SK-MEL-5 (cell line): ENCODE measurements around the gene OSBPL6. TPM values are rescaled to one million over a fixed set of nuclear protein-coding genes. Genes with fewer than 3 reads are reported as not detected.
"Not testable (repeated sequence)": the region's sequence is repeated elsewhere in the genome, so short reads cannot be mapped to it uniquely, and the experiment has no call there.

Source experiments
- DNase-seq: peaks from one replicate; pipeline ENCODE4 v3.0.0-alpha.2; 2016; ENCODE audit warnings: low read depth, low spot score
- in situ Hi-C: cut with HindIII; loops from 2 replicates; pipeline ENCODE4 v1.10.0; 2016; ENCODE audit warnings: low sequenced_read_pairs, high pct_unique_total_duplicates, low pct_unique_long_range_greater_than_20kb
- total RNA-seq: library from RNA; depleted of rRNA; stranded (reverse); fragments of >200 nt; shearing (Covaris generic); gene quantifications from 2 replicates; pipeline ENCODE4 v1.2.3, GENCODE V29; 2014

Gene OSBPL6
- total RNA-seq, 1 experiment from 2014 or later = 5.1 TPM

DNA sequence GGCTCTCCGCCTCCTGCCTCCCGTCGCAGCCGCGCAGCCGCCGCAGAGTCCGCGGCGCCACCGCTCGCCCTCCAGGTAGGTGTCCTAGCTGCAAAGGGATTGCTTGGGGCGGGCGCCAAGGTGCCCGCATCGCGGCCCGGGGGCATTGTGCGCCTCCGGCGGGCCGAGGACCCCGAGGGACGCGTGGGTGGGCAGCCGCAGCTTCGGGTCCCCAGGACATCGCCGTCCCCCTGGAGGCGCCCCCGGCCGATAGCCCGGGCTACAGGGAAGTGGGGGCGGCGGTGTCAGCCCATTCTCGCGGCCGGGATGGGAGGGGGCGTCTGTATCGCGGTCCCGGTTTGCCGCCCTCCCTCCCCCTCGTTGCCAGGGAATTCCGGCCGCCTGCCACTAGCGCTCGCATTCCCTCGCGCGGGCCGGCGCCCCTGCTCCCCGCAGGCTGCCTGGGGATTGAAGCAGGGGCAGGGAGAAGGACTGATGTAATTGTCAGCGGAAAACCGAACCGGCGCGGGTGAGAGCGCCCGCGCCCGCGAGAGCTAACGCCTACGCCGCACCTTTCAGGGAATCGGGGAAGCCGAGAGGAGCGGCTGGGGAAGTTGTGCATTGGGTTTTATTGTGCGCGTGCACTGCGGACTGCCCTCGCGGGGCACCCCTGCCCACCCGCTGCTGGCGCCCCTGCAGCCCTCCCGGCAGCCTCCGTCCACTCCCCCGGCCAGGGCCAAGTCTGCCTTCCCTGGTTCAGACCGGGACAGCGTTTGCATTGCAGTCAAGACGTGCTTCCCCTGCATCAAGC is 483 bp downstream of the OSBPL6 start:
- in situ Hi-C loops = no loop called here

DNA sequence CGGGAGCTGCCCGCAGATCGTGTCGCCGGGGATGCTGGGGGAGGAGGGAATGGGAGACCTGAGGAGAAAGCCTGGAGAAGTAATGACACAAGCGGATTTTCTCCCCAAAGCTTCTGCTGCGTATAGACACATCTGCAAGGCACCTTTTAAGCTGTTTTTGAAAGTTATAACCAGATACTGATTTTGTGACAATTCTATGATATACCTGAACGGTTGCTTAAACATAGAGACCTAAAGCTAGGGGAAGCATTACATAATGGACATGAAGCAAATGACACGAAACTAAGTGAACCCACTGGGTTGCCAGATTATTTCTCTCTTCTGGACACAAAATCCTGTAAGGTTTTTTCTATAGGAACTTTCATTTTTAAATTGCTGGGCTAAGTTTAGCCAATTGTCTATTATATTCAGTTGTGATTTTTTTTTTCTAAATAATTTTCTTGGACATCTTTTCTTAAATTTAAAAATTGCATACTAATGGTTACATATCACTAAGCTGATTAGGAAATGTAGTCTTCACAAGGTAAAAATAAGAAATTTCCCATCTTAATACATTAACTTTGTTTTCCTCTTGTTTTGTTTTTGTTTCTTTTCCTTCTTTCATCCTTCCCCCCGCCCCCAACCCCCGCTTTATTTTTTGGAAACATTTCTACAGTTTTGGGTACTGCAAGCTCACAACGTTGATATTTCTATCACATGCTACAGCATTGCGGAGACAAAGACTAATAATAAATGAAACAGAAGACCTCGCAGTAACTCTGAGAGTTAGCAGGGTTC is 1.3 kb downstream of the OSBPL6 start:
- DNase-seq = no peak
- in situ Hi-C loops = no loop called here

More for the DNA sequence above, 483 bp downstream of the OSBPL6 start:
- peak; percentile 67 for DNase-seq

DNA sequence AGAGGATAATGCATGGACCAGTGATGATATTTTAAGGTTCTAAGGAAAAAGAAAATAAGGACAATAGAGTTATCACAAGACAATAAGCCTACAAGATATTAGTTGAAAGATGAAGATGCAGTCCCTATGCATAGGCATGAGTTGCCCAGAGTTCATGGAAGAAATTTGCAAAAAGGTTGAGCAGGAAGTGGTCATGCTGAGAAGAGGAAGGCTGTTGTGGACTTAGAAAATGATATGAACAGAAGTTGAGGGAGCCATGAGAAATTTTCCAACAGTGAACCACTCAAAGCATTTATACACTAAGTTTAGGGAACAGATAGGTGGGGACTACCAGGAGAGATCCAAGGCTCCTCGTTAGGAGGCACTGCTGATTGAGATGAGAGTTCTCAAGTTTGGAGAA is 3.5 kb downstream of the OSBPL6 start:
- in situ Hi-C loops = no loop called here
- DNase-seq = no peak

DNA sequence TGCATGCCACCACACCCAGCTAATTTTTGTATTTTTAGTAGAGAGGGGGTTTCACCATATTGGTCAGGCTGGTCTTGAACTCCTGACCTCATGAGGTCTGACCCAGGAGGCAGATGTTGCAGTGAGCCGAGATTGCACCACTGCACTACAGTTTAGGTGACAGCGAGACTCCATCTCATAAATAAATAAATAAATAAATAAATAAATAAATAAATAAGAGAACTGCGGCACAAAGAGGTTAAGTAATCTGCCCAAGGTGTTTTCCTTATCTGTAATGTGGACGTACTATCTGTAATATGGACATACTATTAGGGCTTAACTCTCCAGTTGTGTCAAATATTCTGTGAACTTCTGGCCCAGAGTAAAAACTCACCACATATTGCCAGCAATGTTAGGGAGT is 4.1 kb downstream of the OSBPL6 start:
- DNase-seq, in situ Hi-C loops: not testable (repeated sequence)

DNA sequence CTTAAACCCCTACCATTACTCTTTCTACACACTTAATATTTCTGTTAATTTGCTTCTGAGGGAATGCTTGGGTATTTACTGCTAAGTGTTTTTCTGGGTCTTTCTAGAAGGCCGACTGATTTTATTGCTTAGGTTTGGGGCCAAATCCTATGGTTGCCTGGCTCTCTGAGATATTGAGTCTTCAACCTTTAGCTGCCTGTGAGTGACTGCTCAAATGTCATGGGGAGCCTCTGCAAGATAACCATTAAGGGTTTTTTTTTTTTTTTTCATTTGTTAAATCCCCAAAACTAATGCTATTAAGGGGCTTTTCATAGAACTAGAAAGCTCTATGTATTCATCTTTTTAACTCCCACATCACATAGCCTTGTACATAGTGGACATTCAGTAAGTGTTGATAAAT is 5.0 kb downstream of the OSBPL6 start:
- in situ Hi-C loops = no loop called here
- DNase-seq = no peak

DNA sequence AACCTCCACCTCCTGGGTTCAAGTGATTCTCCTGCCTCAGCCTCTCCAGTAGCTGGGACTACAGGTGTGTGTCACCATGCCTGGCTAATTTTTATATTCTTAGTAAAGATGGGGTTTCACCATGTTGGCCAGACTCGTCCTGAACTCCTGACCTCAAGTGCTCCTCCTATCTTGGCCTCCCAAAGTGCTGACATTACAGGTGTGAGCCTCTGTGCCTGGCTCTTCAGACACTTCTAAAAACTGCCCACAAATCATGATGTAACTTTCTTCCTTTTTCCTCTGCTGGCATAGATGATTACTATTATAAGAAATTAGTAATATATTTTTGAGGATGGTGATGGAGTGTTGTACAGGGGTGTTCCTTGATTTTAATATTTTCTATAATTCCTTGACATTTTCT is 6.0 kb downstream of the OSBPL6 start:
- DNase-seq = no peak
- in situ Hi-C loops = no loop called here

DNA sequence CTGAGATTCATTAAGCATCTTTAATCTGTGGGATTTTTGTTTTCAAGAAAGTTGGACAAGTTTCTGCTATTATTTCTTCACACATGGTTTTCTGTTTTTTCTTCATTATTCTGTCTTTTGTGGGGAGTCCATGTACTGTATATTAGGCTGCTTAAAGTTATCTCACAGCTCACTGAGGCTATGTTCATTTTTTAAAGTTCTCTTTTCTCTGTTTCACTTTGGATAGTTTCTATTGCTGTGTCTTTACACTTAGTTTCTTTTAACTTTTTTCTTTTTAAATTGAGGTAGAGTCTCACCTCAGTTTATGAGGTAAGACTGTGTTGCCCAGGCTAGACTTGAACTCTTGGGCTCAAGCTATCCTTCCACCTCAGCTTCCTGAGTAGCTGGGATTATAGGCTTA is 8.6 kb downstream of the OSBPL6 start:
- in situ Hi-C loops = no loop called here
- DNase-seq = no peak

DNA sequence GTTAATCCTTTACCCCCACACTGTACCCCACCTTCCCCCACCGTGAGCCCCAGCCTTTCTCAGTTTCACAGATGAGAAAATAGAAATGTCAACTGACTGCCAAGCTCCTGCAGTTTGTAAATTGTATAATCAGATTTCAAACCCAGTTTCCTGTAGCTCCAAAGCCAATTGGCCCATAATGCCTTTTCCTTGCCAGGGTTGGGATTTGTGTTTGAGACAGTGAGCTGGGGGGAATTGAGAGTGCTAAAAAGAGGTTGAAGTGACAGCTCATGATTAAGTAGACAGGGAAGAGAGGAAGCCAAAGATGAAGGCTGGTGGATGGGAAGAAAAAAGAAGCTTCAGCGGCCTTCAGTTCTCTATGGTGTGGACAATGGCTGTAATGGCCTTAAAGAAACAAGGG is 10.7 kb downstream of the OSBPL6 start:
- in situ Hi-C loops = no loop called here

DNA sequence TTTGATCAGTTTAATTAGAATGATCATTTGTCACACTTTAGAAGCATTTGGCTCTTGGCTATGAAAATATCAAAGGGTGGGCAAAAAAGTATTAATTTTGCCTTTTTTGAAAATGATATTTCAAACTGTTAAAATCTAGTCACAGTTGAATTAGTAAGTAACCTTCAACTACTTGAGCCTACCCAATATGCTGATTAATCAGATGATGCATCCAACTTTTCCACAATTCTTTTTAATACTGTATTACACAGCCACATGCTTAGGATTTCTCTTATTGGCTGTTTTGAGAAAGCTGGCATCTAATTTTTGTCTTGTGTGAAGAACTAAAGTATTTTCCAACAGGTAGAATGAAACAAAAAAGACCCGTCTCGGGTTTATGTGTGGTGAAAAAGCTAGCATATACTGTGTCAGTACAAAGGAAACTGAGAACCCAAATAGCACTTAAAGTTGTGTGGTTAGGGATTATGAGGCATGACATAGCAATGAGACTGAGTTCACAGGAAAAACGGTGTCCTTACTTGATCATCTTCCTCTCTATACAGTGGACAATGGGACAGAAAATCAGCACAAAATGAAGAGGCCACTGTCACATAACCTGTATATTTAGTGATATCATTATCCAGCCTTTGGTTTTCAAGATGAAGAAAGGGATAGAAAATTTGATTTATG is 11.7 kb downstream of the OSBPL6 start:
- in situ Hi-C loops = no loop called here

More for the DNA sequence above, 10.7 kb downstream of the OSBPL6 start:
- no peak for DNase-seq

DNA sequence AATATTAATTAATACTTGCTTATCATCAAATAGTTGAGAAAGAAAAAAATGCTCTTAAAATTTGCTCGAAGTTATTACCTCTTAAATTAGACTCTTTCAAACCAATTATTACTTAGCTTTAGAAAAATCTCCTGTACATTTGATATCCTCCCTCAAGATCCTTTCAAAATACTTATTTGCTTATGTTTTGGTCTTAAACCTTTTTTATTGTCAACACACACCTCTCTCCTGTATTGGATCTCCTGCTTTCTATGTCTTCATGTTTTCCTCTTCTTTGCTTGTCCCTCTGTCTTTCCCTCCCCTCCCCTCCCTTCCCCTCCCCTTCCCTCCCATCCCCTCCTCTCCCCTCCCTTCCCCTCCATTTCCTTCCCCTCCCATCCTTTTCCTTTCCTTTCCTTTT is 14.0 kb downstream of the OSBPL6 start:
- in situ Hi-C loops = no loop called here
- no peak for DNase-seq

More for the DNA sequence above, 11.7 kb downstream of the OSBPL6 start:
- DNase-seq = no peak

DNA sequence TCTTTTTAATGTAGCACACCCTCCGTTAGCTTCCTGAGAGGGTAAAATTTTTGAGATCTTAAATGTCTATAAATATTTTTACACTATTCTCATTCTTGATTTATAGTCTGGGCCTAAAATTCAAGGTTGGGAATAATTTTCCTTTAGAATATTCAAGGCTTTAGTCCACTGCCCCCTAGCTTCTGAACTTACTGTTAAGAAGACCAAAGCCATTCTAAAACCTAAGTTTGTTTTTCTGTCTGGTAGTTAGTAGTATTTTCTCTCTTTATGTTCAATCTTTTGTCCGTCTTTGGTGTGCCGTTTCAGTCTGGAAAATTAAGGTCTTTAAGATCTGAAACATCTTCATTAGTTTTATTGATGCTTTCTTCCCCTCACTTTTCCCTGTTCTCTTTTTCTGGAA is 14.5 kb downstream of the OSBPL6 start:
- DNase-seq = peak; percentile 53
- in situ Hi-C loops = no loop called here

DNA sequence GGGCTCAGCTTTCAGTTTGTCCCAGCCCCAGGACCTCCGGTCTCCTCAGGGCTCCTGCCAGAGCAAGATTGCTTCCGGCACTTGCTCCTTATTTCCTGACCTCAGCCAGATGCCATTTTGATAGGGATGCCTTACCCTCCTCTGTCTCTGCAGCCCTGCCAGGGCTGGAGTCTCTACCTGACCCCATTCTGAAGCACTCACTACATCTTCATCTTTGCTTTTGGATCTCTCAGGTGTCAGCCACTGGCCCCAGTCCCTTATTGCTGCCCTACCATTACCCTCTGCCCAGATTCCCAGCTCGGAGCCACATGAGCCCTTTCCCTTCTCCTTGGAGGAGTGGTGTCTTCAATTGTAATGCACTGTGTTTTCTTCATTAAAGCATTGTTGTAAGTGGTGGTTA is 17.1 kb downstream of the OSBPL6 start:
- in situ Hi-C loops = no loop called here

DNA sequence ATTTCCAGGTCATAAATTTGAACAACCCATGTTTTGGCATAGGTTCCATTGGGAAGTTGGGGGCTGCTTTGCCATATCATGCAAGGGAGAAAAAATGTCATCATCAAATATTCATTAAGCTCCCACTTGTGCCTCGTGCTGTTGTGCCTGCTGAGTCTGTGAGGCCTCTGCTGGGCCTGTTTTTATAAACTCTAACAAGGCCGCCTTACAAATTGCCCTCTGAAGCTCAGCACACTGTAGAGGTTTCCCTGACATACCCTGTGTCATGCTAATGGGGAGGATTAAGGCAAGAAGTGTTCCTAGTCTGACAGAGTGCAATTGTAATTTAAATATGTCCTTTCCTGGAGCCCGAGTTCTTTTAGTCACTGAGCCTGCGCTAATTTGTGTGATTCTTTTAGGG is 17.6 kb downstream of the OSBPL6 start:
- no peak for DNase-seq
- in situ Hi-C loops = no loop called here

More for the DNA sequence above, 17.1 kb downstream of the OSBPL6 start:
- no peak for DNase-seq

DNA sequence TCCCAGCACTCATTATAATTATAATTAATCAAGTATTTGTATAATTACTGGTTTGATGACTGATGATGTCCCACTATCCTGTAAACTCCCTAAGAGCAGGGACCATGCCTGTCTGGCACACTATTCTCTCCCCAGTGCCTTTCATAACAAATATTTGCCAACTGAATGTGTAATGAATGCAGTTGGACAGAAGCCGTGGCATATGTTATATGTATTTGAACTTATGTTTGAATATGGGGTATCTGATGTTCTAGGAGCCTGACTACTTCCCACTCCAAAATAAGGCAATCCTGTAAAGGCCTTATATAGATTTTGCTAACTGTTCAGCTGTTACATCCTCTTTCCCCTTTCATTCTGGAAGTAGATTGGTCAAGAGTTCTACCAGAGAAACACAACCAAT is 19.7 kb downstream of the OSBPL6 start:
- no peak for DNase-seq
- in situ Hi-C loops = no loop called here

DNA sequence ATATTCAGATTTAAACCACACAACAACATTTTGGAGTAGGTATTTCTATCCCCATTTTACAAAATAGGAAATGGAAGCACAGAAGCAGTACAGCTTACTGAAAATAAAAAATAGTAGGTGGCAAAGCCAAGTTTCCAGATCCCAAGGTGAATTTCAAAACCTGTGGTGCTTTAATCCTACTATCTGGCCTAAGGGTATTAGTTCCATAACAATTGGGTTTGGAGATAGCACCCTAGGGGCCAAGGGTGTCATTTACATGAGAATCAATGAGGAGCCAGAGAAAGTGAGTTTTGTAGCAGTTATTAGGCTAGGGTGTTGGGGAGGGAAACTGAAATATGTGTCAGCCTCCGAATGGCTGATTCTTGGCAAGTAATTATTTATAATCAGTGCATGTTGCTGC is 24.9 kb downstream of the OSBPL6 start:
- in situ Hi-C loops = no loop called here
- DNase-seq = no peak

DNA sequence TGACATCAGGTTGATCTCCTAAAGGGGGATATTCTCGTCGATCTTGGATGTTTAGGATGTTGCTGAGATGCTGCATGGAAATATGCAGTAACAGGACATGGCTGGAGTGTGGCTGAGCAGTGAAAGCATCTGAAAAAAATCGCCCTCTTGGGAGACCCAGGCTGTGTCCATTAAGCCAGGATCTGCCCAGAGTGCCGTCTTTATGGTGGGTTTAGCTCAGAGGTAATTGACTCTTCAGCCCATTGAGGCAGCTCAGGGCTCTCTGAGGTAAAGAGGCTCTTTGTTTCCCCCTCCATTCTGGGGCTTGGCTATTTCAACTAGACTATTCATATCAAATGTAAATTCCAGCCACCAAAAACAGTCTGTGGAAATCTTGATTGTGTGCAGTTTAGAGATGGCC is 26.5 kb downstream of the OSBPL6 start:
- no peak for DNase-seq
- in situ Hi-C loops = no loop called here

DNA sequence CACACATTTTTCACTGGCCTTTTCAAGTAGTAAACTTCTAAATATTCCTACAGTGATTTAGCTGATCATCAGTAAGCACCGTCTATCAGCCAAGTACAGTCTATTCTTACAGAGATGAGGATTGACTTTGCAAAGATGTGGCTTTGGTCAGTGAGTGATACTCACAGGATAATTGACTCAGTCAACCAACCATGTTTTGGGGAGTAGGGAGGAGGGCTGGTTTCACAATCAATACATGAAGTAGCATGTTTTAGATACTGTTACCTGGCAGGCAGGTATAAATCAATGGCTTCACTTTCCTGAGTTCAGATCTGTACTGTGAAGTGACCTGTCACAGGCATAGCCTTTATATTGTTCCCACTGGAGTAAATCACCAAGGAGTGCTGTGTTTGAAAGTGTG is 27.2 kb downstream of the OSBPL6 start:
- DNase-seq = no peak
- in situ Hi-C loops = no loop called here

DNA sequence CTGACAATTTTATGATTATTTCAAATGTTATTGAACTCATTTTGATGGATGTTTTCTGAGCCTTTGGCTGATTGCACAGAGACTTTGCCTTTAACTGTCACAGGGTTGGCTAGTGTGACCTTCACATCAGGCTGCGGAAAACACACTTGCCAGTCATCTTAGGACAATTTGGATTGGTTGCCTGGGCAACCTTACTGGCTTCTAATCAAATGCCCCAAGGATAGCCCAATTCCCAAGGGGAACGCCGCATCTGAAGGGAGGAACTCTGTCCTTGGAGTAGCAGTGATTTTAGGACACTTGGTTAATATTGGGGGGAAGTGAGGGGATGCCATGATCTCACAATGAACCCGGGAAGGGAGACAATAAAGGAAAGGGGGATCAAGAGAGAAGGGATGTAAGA is 29.5 kb downstream of the OSBPL6 start:
- in situ Hi-C loops = no loop called here
- no peak for DNase-seq
